Measurements from ENCODE around the gene DISC1.
A peak's percentile ranks its signal among the peaks of the same experiment; 100 is the strongest.

DISC1 gene

DNA sequence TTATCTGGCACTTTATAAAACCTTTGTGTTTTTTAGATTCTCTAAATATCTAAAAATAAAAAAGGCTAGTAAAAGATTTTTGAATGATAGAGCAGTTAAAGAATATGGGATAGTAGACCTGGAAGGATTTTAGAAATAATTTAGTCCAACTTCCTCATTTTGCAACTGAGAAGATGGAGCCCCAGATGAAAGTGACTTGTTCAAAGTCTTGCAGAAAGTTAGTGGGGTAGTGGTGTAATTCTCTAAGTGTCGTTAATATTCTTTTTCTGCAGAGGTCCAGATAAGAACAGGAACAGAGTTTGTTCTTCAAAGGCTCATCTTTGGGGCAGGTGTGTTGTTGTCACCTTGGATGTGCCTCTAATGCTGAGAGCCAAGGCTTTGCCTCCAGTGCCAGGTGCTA lies 159.5 kb downstream of the DISC1 start:
- Histone ChIP-seq H3K27me3 (replicated peaks; ENCODE audit: control insufficient read depth, insufficient read depth, low read length) (no peaks in the 10 kb centered on the region), H3K9me3 (ENCODE audit: control insufficient read depth, low read length) (no peaks in the 10 kb centered on the region), H3K36me3 (ENCODE audit: control insufficient read depth, insufficient read depth, low read length, severe bottlenecking) (no peaks in the 10 kb centered on the region), H3K9ac (ENCODE audit: low read length) (no peak overlapping the region), H3K4me3 (ENCODE audit: low read length) (no peak overlapping the region), H3K4me1 (ENCODE audit: control insufficient read depth, insufficient read depth, low read length) (no peaks in the 10 kb centered on the region)
- no peak for DNase-seq (ENCODE audit: low read depth)

DNA sequence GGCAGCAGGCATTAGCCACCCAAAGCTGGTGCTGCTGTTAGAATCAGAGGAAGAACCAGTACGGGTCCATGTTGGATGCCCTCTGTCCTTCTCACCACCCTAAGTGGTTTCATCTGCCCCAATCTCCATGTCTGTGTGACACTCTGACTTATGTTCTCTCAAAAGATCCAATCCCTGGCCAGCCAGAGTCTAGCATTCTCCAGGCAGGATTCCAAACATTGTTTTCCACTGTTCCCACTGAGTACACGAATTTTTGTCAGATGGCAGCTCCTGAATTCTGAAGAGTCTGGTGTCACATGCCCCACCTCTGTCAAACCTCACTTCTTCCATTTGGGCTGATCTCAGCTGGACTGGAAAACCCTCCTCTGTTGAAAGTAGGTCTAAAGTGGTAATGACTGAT lies 166.0 kb downstream of the DISC1 start:
- no peak for DNase-seq (ENCODE audit: low read depth)
- no peaks in the 10 kb centered on the region for H3K27me3 ChIP-seq (replicated peaks; ENCODE audit: control insufficient read depth, insufficient read depth, low read length)

DNA sequence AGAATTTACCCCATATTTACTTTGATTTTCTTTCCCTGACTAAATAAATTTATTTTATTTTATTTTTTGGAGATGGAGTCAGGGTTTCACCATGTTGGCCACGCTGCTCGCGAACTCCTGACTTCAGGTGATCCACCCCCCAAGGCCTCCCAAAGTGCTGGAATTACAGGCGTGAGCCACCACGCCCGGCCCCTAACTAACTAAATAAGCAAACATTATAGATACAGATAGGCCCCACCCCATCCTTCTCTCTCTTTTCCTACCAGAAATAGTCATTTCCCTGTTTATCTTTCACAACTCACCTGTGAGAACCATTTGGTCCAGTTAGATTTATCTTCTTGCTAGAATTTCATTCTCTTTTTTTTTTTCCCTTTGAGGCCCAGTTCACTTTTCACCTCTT lies 167.3 kb downstream of the DISC1 start:
- H3K36me3 ChIP-seq (ENCODE audit: control insufficient read depth, insufficient read depth, low read length, severe bottlenecking) = no peaks in the 10 kb centered on the region
- no peaks in the 10 kb centered on the region for H3K4me1 ChIP-seq (ENCODE audit: control insufficient read depth, insufficient read depth, low read length)
- no peaks in the 10 kb centered on the region for H3K27me3 ChIP-seq (replicated peaks; ENCODE audit: control insufficient read depth, insufficient read depth, low read length)
- H3K9me3 ChIP-seq (ENCODE audit: control insufficient read depth, low read length) = no peaks in the 10 kb centered on the region
- no peak overlapping the region for H3K4me3 ChIP-seq (ENCODE audit: low read length)
- no peak overlapping the region for H3K9ac ChIP-seq (ENCODE audit: low read length)
- DNase-seq (ENCODE audit: low read depth) = no peak

More for the DNA sequence above, 166.0 kb downstream of the DISC1 start:
- Histone ChIP-seq H3K9ac (ENCODE audit: low read length) (no peak overlapping the region), H3K9me3 (ENCODE audit: control insufficient read depth, low read length) (no peaks in the 10 kb centered on the region), H3K36me3 (ENCODE audit: control insufficient read depth, insufficient read depth, low read length, severe bottlenecking) (no peaks in the 10 kb centered on the region), H3K4me3 (ENCODE audit: low read length) (no peak overlapping the region), H3K4me1 (ENCODE audit: control insufficient read depth, insufficient read depth, low read length) (no peaks in the 10 kb centered on the region)

GRCh38 chr1:231796141-231796540 lies 169.6 kb downstream of the DISC1 start:
- H3K36me3 ChIP-seq (ENCODE audit: control insufficient read depth, insufficient read depth, low read length, severe bottlenecking) = no peaks in the 10 kb centered on the region
- H3K27me3 ChIP-seq (replicated peaks; ENCODE audit: control insufficient read depth, insufficient read depth, low read length) = no peaks in the 10 kb centered on the region
- no peaks in the 10 kb centered on the region for H3K9me3 ChIP-seq (ENCODE audit: control insufficient read depth, low read length)
- DNase-seq (ENCODE audit: low read depth) = no peak
- H3K9ac ChIP-seq (ENCODE audit: low read length) = no peak overlapping the region
- no peaks in the 10 kb centered on the region for H3K4me1 ChIP-seq (ENCODE audit: control insufficient read depth, insufficient read depth, low read length)
- no peak overlapping the region for H3K4me3 ChIP-seq (ENCODE audit: low read length)

GRCh38 chr1:231799363-231799986 lies 172.9 kb downstream of the DISC1 start:
- Histone ChIP-seq H3K4me1 (ENCODE audit: control insufficient read depth, insufficient read depth, low read length) (peaks cover 4% of the 10 kb centered on the region), H3K9me3 (ENCODE audit: control insufficient read depth, low read length) (no peaks in the 10 kb centered on the region)

DNA sequence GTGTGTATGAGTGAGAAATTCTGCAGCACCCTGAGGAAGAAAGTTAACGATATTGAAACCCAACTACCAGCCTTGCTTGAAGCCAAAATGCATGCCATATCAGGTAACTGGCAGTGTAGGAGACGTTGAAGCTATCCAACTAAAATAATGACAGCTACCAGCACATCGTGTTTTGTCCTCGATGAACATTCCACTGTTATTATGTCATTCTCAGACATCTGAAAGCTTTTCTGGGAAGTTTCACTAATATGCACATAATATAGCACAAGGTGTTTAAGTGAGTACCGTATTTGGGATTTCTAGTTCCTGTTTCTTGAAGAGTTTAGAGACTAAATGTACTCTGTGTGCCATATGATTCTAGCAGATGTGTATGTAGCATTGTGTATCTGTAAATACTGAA lies 173.5 kb downstream of the DISC1 start:
- peaks cover 4% of the 10 kb centered on the region for H3K4me1 ChIP-seq (ENCODE audit: control insufficient read depth, insufficient read depth, low read length)
- no peaks in the 10 kb centered on the region for H3K27me3 ChIP-seq (replicated peaks; ENCODE audit: control insufficient read depth, insufficient read depth, low read length)
- H3K36me3 ChIP-seq (ENCODE audit: control insufficient read depth, insufficient read depth, low read length, severe bottlenecking) = no peaks in the 10 kb centered on the region
- H3K9ac ChIP-seq (ENCODE audit: low read length) = no peak overlapping the region
- H3K9me3 ChIP-seq (ENCODE audit: control insufficient read depth, low read length) = no peaks in the 10 kb centered on the region
- no peak for DNase-seq (ENCODE audit: low read depth)
- no peak overlapping the region for H3K4me3 ChIP-seq (ENCODE audit: low read length)

More at GRCh38 chr1:231799363-231799986, 172.9 kb downstream of the DISC1 start:
- DNase-seq (ENCODE audit: low read depth) = no peak
- no peaks in the 10 kb centered on the region for H3K36me3 ChIP-seq (ENCODE audit: control insufficient read depth, insufficient read depth, low read length, severe bottlenecking)
- H3K9ac ChIP-seq (ENCODE audit: low read length) = no peak overlapping the region
- H3K4me3 ChIP-seq (ENCODE audit: low read length) = no peak overlapping the region
- no peaks in the 10 kb centered on the region for H3K27me3 ChIP-seq (replicated peaks; ENCODE audit: control insufficient read depth, insufficient read depth, low read length)

- Histone ChIP-seq H3K36me3 (ENCODE audit: control insufficient read depth, insufficient read depth, low read length, severe bottlenecking) (no peaks in the 10 kb centered on the region), H3K4me1 (ENCODE audit: control insufficient read depth, insufficient read depth, low read length) (peaks cover 4% of the 10 kb centered on the region), H3K27me3 (replicated peaks; ENCODE audit: control insufficient read depth, insufficient read depth, low read length) (no peaks in the 10 kb centered on the region), H3K9ac (ENCODE audit: low read length) (no peak overlapping the region), H3K9me3 (ENCODE audit: control insufficient read depth, low read length) (no peaks in the 10 kb centered on the region), H3K4me3 (ENCODE audit: low read length) (no peak overlapping the region)
- no peak for DNase-seq (ENCODE audit: low read depth)
Measured at GRCh38 chr1:231801042-231801585, 174.5 kb downstream of the DISC1 start.

DNA sequence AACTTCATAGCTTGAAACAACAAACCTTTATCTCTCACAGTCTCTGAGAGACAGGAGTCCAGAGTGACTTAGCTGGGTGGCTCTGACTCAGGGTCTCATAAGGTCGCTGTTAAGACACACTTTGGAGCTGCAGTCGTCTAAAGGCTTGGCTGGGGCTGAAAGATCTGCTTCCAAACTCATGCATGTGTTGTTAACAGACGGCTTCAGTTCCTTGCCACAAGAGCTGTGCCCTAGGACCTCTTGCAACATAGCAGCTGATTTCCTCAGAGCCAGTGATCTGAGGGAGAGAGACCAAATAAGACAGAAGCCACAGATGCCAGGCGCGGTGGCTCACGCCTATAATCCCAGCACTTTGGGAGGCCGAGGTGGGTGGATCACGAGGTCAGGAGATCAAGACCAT lies 176.8 kb downstream of the DISC1 start:
- peak; percentile 43 for DNase-seq (ENCODE audit: low read depth)
- Histone ChIP-seq H3K36me3 (ENCODE audit: control insufficient read depth, insufficient read depth, low read length, severe bottlenecking) (no peaks in the 10 kb centered on the region), H3K9ac (ENCODE audit: low read length) (no peak overlapping the region), H3K4me3 (ENCODE audit: low read length) (no peak overlapping the region), H3K9me3 (ENCODE audit: control insufficient read depth, low read length) (no peaks in the 10 kb centered on the region), H3K4me1 (ENCODE audit: control insufficient read depth, insufficient read depth, low read length) (peaks cover 7% of the 10 kb centered on the region), H3K27me3 (replicated peaks; ENCODE audit: control insufficient read depth, insufficient read depth, low read length) (no peaks in the 10 kb centered on the region)

DNA sequence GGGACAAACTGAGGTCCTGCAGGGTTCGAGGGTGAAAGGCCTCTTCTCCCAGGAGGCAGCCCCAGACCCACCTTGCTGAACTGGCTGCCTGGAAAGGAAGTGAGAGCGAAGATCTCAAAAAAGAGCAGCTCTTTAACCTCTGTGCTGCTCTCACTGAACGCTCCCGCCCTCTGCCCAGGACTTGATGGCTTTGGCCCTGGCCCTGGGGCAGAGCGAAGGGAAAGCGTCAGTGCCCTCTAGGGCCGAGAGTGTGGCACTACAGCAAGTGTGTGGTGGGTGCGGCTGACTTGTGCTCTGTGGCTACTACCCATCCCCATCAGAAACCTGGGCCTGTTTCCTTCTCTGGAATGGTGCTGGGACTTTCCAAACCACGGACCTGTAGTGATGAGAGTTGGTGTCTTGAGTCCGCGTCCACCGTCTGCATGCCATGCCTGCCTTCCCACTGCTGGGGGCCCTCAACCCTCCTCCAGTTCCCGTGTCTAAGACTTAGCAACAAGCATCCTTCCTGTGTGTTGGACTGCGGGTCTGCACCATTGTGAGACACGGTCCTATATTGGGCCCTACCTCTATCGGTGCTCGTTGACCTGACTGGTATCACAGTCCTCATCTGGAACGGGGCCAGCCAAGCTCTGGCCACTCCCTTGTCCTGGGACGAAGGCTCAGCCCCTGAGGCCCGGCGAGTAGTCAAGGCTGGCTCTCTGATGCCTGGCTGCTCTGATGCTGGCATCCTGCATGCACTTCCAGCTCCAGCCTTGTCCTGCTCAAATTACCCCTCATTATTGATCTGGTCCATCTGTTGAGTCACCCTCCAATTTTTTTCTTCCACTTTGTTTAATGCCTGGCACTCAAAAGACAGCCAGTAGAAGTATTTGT lies 180.3 kb downstream of the DISC1 start:
- Histone ChIP-seq H3K9me3 (ENCODE audit: control insufficient read depth, low read length) (no peaks in the 10 kb centered on the region), H3K4me1 (ENCODE audit: control insufficient read depth, insufficient read depth, low read length) (peaks cover 16% of the 10 kb centered on the region), H3K9ac (ENCODE audit: low read length) (no peak overlapping the region), H3K36me3 (ENCODE audit: control insufficient read depth, insufficient read depth, low read length, severe bottlenecking) (no peaks in the 10 kb centered on the region), H3K27me3 (replicated peaks; ENCODE audit: control insufficient read depth, insufficient read depth, low read length) (no peaks in the 10 kb centered on the region), H3K4me3 (ENCODE audit: low read length) (no peak overlapping the region)
- DNase-seq (ENCODE audit: low read depth) = peak; percentile 12

- no peak for DNase-seq (ENCODE audit: low read depth)
- Histone ChIP-seq H3K36me3 (ENCODE audit: control insufficient read depth, insufficient read depth, low read length, severe bottlenecking) (no peaks in the 10 kb centered on the region), H3K27me3 (replicated peaks; ENCODE audit: control insufficient read depth, insufficient read depth, low read length) (no peaks in the 10 kb centered on the region), H3K9ac (ENCODE audit: low read length) (no peak overlapping the region), H3K4me3 (ENCODE audit: low read length) (no peak overlapping the region), H3K4me1 (ENCODE audit: control insufficient read depth, insufficient read depth, low read length) (peaks cover 16% of the 10 kb centered on the region), H3K9me3 (ENCODE audit: control insufficient read depth, low read length) (no peaks in the 10 kb centered on the region)
Measured at GRCh38 chr1:231807541-231807940, 181.0 kb downstream of the DISC1 start.

DNA sequence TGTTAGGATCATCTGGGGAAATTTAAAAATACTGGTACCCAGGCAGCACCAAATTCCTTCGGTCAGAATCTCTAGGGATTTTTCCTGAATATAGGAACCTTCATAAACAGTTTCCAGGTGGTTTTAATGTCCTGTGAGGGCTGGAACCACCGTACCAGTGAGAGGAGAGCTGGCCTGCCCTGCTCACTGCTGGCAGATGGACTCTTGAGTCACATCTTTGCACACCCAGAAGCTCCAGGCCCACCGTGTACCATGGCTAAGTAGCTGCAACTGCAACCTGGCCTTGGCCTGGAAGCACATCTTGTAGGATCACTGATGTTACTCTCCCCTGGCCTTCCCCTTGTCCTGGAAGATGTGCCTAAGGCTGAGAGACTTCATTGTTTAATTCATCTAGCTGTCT lies 181.5 kb downstream of the DISC1 start:
- Histone ChIP-seq H3K4me3 (ENCODE audit: low read length) (no peak overlapping the region), H3K4me1 (ENCODE audit: control insufficient read depth, insufficient read depth, low read length) (peaks cover 13% of the 10 kb centered on the region), H3K36me3 (ENCODE audit: control insufficient read depth, insufficient read depth, low read length, severe bottlenecking) (no peaks in the 10 kb centered on the region), H3K9me3 (ENCODE audit: control insufficient read depth, low read length) (peaks cover 2% of the 10 kb centered on the region), H3K9ac (ENCODE audit: low read length) (no peak overlapping the region), H3K27me3 (replicated peaks; ENCODE audit: control insufficient read depth, insufficient read depth, low read length) (no peaks in the 10 kb centered on the region)
- no peak for DNase-seq (ENCODE audit: low read depth)
